SK-N-MC (cell line): ENCODE data around the gene MYEOV.

Experiments used
- EZH2 ChIP-seq: fragments of 200-600 bp; sonication (generic); IDR thresholded peaks from one replicate; pipeline ENCODE4 v1.6.1; 2017; ENCODE audit warnings: antibody characterized with exemption
- FOXP2 ChIP-seq: optimal IDR thresholded peaks from 2 replicates; pipeline ENCODE3; 2011; ENCODE audit warnings: mild to moderate bottlenecking, moderate library complexity; ENCODE audit not compliant: insufficient read depth; ENCODE audit errors: extremely low read length, control extremely low read depth
- POLR2AphosphoS5 ChIP-seq: IDR thresholded peaks from 2 replicates; pipeline ENCODE4 v1.6.1; 2012; ENCODE audit warnings: mild to moderate bottlenecking, low read depth, low read length, borderline replicate concordance

- TF ChIP-seq POLR2AphosphoS5, result no peak
- no peak for TF ChIP-seq EZH2
- TF ChIP-seq FOXP2, result no peak
These were observed 13.5 kb downstream of the MYEOV start for GRCh38 chr11:69307421-69307820.
